Cortex of kidney (tissue), 1 donor: ENCODE data around the gene FER1L5.

Experiments used
- DNase-seq: peaks from one replicate; lab custom pipeline; 2025; lab: John Stamatoyannopoulos, UW

FER1L5 gene

DNA sequence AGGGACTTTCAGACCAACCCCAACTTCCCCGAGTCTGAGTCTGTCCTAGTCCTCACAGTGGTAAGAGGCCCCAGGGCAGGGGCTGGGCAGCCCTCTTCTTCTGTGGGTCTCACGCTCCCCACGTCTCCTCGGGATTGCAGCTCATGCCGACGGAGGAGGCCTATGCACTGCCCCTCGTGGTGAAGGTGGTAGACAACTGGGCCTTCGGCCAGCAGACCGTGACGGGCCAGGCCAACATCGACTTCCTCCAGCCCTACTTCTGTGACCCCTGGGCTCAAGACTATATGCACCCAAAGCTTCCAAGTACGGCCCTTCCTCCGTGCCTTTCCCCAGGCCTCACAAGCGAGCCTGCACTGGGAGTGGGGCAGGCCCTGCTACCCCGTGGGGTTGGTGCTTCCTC, 53.0 kb downstream of the FER1L5 start:
- DNase-seq, result no peak

- no peak for DNase-seq
Measured at GRCh38 chr2:96697476-96697875, 54.9 kb downstream of the FER1L5 start.

GRCh38 chr2:96698221-96698861, 55.8 kb downstream of the FER1L5 start:
- DNase-seq, result no peak

- DNase-seq, result no peak
Measured at GRCh38 chr2:96699021-96699420, 56.5 kb downstream of the FER1L5 start.

DNA sequence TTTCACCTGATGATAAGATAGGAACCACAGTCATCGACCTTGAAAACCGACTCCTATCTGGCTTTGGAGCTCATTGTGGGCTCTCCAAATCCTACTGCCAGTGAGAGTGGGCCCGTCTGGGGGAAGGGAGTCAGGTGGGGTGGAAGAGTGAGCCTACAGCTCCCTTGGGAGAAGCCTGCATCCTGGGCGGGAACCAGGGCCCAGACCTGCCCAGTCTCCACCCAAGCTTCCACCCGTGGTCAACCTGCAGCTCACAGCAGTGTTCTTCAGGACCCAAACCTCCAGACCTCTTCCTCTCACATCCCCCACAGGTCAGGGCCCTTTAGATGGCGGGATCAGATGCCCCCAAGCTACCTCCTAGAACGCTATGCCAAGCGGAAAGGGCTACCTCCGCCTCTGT, 57.1 kb downstream of the FER1L5 start:
- DNase-seq, result no peak

- no peak for DNase-seq
Measured at GRCh38 chr2:96700086-96700485, 57.5 kb downstream of the FER1L5 start.

- no peak for DNase-seq
Measured at GRCh38 chr2:96701636-96702035, 59.1 kb downstream of the FER1L5 start.

GRCh38 chr2:96702098-96702785, 59.7 kb downstream of the FER1L5 start:
- DNase-seq, result no peak

GRCh38 chr2:96703021-96703751, 60.6 kb downstream of the FER1L5 start:
- DNase-seq, result no peak

GRCh38 chr2:96710985-96711384, 68.4 kb downstream of the FER1L5 start:
- DNase-seq, result no peak

DNA sequence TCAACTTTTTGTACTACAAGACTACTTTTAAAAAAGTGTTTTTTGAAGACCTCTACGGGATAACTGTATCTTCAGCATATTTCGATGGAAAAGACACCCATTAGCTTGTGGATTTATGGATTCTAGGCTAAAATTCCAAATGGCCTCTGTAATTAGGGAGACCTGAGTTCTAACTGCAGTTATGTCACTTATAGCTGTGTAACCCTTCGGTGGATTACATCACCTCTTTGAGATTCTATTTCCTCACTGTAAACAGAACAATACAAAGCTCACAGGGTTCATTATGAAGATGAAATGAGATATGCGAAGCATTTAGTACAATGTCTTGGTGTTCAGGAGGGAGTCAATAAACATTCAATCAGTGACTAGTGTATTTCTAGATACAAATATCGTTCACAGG, 73.1 kb downstream of the FER1L5 start:
- no peak for DNase-seq

- no peak for DNase-seq
Measured at GRCh38 chr2:96716388-96716787, 73.8 kb downstream of the FER1L5 start.

DNA sequence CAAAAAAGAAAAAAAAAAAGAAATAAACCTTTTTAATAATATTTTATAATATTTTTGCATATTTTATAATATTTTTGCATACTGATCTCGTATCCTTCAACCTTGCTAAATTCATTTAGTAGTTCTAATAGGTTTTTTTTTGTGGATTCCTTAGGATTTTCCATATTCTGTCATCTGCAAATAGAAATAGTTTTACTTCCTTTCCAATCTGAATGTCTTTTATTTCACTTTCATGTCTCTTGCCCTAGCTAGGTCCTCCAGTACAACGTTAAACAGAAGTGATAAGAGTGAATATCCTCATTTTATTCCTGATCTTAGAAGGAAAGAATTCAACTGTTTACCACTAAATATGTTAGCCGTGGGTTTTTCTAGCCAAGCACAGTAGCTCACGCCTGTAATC, 83.6 kb downstream of the FER1L5 start:
- no peak for DNase-seq

- DNase-seq, result no peak
Measured at GRCh38 chr2:96727431-96727830, 84.9 kb downstream of the FER1L5 start.

- no peak for DNase-seq
Measured at GRCh38 chr2:96729748-96730147, 87.2 kb downstream of the FER1L5 start.

DNA sequence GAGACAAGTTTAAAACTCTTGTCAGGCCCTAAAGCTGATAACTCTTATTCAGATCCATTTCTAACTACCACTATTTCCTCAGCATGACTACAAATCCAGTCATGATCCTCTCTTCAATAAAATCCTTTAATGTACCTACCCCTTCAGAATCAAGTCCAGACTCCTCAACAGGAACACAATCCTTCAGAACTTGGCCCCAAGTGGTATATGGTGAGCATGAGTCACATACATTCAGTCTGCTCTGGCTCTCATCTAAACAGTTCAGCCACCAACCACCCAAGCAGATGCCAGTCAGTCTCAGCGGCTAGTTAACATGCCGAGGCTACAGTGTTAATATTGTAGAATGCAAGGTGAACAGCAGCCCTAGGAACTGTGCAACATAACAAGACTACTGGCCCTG, 87.6 kb downstream of the FER1L5 start:
- no peak for DNase-seq

- no peak for DNase-seq
Measured at GRCh38 chr2:96733931-96734330, 91.4 kb downstream of the FER1L5 start.

DNA sequence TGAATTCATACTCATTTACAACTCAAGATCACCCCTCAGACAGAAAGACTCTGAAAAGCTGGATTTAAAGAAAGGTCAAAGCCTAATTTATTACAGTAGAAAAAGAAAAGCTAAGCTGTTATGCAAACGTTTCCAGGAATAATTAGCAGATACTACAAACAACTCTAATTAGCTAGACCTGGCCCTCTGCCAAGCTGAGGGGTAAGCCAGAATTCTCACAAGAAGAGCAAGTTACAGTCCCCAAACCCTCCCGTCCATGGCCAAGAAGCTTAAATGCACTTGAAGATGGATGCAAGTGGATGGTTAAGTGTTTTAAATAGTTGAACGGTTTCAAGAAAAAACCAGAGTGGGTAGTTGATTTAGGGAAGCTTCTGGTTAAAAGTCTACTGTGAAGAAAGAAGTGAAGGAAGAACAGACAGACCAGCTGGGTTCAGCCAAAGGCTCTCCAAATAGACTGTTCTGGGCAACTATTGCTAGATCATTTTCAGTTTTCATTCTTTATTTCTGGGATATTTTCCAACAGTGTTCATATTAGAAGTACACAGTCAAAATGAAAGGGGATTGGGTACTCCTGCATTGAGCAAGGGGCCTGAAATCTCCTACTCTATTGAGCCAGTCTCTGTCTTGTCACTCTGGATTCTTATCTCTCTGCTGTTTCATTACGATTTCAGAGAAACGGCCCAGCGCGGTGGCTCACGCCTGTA, 92.5 kb downstream of the FER1L5 start:
- no peak for DNase-seq

DNA sequence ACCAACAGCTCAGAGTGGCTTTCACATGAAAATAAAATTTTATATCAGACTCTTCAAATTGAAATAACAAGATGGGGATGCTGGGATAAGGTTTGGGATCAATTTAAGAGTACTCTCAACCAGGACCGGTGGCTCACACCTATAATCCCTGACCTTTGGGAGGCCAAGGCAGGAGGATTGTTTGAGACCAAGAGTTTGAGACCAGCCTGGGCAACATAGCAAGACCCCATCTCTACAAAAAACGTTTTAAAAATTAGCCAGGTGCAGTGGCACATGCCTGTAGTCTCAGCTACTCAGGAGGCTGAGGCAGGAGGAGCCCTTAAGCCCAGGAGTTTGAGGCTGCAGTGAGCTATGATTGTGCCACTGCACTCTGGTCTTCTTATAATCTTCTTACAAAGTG, 94.7 kb downstream of the FER1L5 start:
- no peak for DNase-seq

DNA sequence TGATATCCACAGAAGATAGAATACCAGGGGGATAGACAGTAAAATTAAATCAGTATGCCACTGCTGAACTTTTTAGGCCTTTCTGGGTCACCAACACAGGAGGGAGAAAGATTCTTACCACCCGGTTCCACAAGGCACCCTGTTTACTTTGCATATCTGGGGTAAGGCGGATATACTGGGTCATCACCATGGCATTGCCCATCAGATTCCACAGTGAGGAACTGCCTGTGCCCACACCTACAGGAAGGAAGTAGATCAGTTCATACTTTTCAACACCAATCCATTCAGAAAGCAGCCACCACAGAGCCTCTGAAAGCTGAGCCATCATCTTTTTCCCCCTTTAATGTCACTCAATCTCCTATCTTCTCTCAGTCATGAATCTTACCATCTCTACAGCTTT, 95.3 kb downstream of the FER1L5 start:
- DNase-seq, result no peak

DNA sequence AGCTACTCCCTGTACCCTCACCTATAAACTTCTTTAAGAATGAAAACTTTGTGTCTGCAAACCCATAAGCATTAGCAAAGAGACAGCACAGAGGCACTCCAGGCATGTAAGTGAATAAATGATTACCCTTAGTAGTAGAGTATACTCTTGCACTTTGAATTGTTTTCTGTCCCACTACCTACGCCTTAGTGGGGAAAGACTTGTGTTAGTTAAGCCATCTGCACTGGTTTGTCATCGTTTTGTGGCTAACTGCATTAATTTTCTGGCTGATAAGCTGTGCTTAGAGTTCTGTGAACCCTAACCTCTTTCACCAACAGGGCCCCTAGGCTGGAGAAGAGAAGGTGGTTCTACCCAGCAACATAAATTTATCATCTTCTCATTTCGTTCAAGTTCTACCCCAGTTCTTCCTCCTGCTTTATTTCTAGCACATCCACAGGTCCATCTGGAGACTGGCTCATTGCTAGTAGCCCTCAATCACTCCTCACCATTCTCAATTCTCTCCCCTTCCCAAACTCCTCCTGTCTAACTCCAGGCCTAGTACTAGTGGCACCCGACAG, 96.6 kb downstream of the FER1L5 start:
- DNase-seq, result no peak
